ENCODE data around the gene EFCAB6.

- TF ChIP-seq RFX5 (IDR thresholded peaks at IDR 0.05; ENCODE audit: low read depth, low read length) (no peak), CTCF (conservative IDR thresholded peaks at IDR 0.05; ENCODE audit: low read depth, low read length) (no peak), SMC3 (IDR thresholded peaks at IDR 0.05; ENCODE audit: low read depth, low read length) (no peak), MXI1 (IDR thresholded peaks at IDR 0.05; ENCODE audit: borderline replicate concordance, low read depth, low read length) (no peak), POLR2A (IDR thresholded peaks at IDR 0.05; ENCODE audit: low read depth, low read length) (no peak), USF2 (IDR thresholded peaks at IDR 0.05; ENCODE audit: low read depth, low read length) (no peak)
These were observed 33.9 kb upstream of the EFCAB6 start for GRCh38 chr22:43845981-43846380.
